ENCODE measurements around the gene TIMP2.
"Not testable (repeated sequence)": the region's sequence is repeated elsewhere in the genome, so short reads cannot be mapped to it uniquely, and the experiment has no call there.

DNA sequence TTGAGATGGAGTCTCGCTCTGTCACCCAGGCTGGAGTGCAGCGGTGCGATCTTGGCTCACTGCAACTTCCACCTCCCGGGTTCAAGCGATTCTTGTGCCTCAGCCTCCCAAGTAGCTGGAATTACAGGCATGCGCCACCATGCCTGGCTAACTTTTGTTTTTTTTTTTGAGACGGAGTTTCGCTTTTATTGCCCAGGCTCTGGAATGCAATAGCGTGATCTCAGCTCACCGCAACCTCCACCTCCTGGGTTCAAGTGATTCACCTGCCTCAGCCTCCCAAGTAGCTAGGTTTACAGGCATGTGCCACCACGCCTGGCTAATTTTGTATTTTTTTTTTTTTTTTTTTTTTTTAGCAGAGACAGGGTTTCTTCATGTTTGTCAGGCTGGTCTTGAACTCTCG, 20.3 kb upstream of the TIMP2 start:
- TF ChIP-seq, protein P1, sequence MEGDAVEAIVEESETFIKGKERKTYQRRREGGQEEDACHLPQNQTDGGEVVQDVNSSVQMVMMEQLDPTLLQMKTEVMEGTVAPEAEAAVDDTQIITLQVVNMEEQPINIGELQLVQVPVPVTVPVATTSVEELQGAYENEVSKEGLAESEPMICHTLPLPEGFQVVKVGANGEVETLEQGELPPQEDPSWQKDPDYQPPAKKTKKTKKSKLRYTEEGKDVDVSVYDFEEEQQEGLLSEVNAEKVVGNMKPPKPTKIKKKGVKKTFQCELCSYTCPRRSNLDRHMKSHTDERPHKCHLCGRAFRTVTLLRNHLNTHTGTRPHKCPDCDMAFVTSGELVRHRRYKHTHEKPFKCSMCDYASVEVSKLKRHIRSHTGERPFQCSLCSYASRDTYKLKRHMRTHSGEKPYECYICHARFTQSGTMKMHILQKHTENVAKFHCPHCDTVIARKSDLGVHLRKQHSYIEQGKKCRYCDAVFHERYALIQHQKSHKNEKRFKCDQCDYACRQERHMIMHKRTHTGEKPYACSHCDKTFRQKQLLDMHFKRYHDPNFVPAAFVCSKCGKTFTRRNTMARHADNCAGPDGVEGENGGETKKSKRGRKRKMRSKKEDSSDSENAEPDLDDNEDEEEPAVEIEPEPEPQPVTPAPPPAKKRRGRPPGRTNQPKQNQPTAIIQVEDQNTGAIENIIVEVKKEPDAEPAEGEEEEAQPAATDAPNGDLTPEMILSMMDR (IDR thresholded peaks at IDR 0.05; ENCODE audit: low read depth, low read length, poor library complexity, severe bottlenecking): not testable (repeated sequence)
- not testable (repeated sequence) for TF ChIP-seq EZH2phosphoT487 (IDR thresholded peaks at IDR 0.05; ENCODE audit: borderline replicate concordance, low read length)

All from DOHH2 (cell line).